KOPT-K1 (cell line): ENCODE data around the gene CTBP2.

Source experiments
- H3K27ac ChIP-seq: fragments of 200-600 bp; sonication (generic); 2 replicates; pipeline ENCODE4 v1.5.1; 2016; ENCODE audit warnings: antibody characterized with exemption, mild to moderate bottlenecking, low read depth, low read length; ENCODE audit not compliant: poor library complexity, severe bottlenecking
- H3K36me3 ChIP-seq: fragments of 200-600 bp; sonication (generic); 2 replicates; pipeline ENCODE4 v1.5.1; 2017; ENCODE audit warnings: antibody characterized with exemption, mild to moderate bottlenecking, low read length, moderate library complexity; ENCODE audit not compliant: insufficient read depth
- H3K9me3 ChIP-seq: fragments of 200-600 bp; sonication (generic); 2 replicates; pipeline ENCODE4 v1.5.1; 2017; ENCODE audit warnings: antibody characterized with exemption, low read length, mild to moderate bottlenecking; ENCODE audit not compliant: insufficient read depth, poor library complexity, severe bottlenecking

The CTBP2 gene

DNA sequence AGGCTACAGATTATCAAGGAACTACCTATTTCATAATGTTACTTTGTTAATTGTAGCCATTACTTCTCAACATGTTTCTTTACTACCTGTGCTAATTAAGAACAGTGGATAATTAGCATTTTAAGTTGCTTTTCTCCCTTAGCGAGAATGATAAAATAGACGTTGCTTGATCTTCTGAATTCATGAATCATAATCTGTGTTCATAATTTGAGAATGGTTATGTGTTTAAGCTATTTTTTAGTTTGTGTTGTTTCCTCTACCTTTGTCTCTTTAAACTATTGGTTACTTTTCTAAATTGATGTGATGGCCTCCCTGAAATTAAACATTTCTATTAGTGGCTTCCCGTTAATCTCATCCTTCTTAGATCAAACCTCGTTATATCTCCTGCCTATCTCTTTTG, 218.5 kb downstream of the CTBP2 start, which contains the start of gene ZRANB1:
ZRANB1 (plus strand) TSS at position 301 of the 400 bp plus-strand sequence. CDS start 371 bp downstream, outside the sequence.
- Histone ChIP-seq H3K27ac (no peak within 1 kb of the TSS), H3K9me3 (no peaks in the 10 kb centered on the region)

DNA sequence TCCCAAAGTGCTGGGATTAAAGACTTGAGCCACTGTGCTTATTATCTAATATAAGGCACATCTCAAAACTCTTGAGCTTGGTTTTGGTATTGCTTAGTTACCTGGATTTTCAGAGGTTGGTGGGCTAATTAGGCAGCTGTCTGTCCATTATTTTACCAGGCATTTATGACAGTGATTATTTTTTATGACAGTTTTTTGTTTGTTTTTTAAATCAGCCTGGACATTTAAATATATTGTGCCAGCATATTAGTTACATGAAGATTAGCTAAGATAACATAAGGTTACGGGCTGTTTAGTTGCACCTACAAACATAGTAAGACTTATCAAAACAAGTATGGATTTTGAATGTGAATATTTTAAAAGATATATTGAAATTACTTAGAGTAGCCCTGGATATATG, 221.1 kb downstream of the CTBP2 start:
- Histone ChIP-seq H3K27ac (no peak overlapping the region), H3K9me3 (no peaks in the 10 kb centered on the region), H3K36me3 (peaks cover 14% of the 10 kb centered on the region; the same call in 1 of the 2 replicates)

More for the DNA sequence above, 218.5 kb downstream of the CTBP2 start, which contains the start of gene ZRANB1:
- H3K36me3 ChIP-seq, result peaks cover 27% of the 10 kb centered on the region

DNA sequence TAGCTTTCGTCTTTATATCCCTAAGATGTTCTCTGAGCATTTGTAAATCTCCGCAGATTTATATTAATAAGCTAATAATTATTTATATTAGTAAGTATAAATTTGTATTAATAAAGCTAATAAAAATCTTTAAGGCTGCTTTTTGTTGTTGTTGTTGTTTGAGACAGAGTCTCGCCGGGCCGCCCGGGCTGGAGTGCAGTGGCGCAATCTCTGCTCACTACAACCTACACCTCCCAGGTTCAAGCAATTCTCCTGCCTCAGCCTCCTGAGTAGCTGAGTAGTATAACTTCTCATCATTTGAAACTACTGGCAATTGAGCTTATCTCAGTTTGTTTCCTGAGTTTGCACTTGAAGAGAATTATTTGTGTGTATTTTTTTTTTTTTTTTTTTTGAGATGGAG, 223.6 kb downstream of the CTBP2 start:
- no peak overlapping the region for H3K27ac ChIP-seq
- peaks cover 3% of the 10 kb centered on the region for H3K9me3 ChIP-seq
- no peaks in the 10 kb centered on the region for H3K36me3 ChIP-seq

DNA sequence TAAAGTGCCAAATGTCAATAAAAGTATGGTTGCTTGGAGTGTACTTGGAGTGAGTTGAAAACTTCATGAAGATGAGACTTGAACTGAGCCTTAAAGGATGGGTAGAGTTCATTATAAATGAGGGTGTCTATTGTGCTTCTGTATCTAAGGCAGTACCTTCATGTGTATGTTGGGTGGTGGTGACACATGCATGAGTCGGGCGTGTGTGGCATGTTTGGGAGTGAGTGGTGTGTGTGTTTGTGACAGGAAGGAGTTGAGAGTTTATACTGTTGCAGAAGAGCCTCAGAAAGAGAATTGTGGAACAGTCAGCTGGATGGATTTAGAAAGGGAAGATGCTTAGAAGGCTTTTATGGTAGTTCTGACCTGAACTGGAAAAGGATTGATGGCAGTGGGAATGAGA, 224.4 kb downstream of the CTBP2 start:
- H3K27ac ChIP-seq, result no peak overlapping the region
- H3K9me3 ChIP-seq, result peaks cover 11% of the 10 kb centered on the region
- no peaks in the 10 kb centered on the region for H3K36me3 ChIP-seq
